Measurements from ENCODE around the gene OR1L8.

GRCh38 chr9:122546196-122546595 is 37.0 kb downstream of the OR1L8 start:
- TF ChIP-seq CTCF (IDR thresholded peaks at IDR 0.05) (no peak), POLR2A (IDR thresholded peaks at IDR 0.05) (no peak)
